ENCODE measurements around the gene SERP2. TPM values are rescaled to one million over a fixed set of nuclear protein-coding genes. Genes with fewer than 3 reads are reported as not detected.

Gene SERP2
- total and polyA plus RNA-seq, 2 of the 13 experiments (the other 11 are each of a cell fraction or from before 2014, with no cell fraction given): not detected

DNA sequence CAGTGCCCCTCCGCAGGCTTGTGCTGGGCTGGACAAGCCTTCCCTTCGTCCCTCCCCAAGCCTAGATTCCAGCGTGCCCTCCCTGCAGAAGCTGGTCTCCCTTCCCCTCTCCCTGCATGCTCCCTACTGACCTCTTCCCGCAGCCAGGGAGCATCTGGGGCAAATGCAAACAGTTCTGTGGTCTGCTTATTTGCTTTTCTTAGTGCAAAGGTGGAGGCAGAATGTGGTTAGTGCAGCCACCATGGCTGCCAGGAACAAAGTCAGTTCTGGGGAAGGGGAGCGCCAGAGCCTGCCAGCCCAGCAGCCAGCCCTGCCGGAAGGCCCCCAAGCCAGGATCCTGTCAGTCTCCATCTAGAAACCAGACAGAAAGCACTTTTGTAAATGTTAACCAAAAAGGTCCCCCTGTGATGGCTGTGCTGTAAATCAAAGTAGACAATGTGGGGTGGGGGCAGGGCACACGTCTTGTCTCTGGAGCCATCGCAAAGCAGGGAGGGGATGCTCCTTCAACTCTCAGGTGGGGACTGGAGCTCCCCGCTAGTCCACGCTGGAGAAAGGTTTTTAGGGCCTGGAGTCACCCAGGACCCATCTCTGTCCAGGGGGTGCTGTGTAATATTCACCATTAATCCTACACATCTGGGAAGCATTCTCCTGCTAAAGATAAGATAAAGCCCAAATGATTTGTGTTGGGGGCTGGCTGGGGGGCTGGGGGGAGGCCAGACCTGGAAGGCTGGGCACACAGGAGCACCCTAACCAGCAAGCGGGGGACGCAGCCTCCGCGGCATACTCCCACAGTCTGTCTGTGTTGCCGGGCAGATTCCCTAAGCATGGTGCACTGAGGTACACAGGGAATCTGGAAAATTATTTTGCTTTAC lies 30.9 kb downstream of the SERP2 start (continued):
- TF ChIP-seq, protein P1, sequence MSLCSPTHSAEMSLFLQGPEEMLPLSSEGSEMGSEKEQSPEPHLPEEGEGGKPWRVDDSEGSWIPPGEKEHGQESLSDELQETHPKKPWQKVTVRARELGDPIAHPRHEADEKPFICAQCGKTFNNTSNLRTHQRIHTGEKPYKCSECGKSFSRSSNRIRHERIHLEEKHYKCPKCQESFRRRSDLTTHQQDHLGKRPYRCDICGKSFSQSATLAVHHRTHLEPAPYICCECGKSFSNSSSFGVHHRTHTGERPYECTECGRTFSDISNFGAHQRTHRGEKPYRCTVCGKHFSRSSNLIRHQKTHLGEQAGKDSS (CRISPR knock-in tag; IDR thresholded peaks at IDR 0.05; ENCODE audit: borderline replicate concordance, low read depth): peak; percentile 55
- TF ChIP-seq ETS1 (CRISPR knock-in tag; IDR thresholded peaks at IDR 0.05): no peak
- TF ChIP-seq RNF219 (CRISPR knock-in tag; IDR thresholded peaks at IDR 0.05): no peak
- TF ChIP-seq ZFP90 (CRISPR knock-in tag; IDR thresholded peaks at IDR 0.05; ENCODE audit: borderline replicate concordance): 0 out of 2 replicates have a peak, but pooled peaks have one; percentile 43
- TF ChIP-seq, protein P2, sequence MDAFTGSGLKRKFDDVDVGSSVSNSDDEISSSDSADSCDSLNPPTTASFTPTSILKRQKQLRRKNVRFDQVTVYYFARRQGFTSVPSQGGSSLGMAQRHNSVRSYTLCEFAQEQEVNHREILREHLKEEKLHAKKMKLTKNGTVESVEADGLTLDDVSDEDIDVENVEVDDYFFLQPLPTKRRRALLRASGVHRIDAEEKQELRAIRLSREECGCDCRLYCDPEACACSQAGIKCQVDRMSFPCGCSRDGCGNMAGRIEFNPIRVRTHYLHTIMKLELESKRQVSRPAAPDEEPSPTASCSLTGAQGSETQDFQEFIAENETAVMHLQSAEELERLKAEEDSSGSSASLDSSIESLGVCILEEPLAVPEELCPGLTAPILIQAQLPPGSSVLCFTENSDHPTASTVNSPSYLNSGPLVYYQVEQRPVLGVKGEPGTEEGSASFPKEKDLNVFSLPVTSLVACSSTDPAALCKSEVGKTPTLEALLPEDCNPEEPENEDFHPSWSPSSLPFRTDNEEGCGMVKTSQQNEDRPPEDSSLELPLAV (CRISPR knock-in tag; conservative IDR thresholded peaks at IDR 0.05; ENCODE audit: low read depth): no peak
- TF ChIP-seq KLF12 (CRISPR knock-in tag; IDR thresholded peaks at IDR 0.05; ENCODE audit: borderline replicate concordance): 0 out of 2 replicates have a peak, but pooled peaks have one; percentile 13
- TF ChIP-seq ISL2 (CRISPR knock-in tag; IDR thresholded peaks at IDR 0.05): peak; percentile 60
- TF ChIP-seq RARG (CRISPR knock-in tag; IDR thresholded peaks at IDR 0.05; ENCODE audit: low read depth): no peak
- TF ChIP-seq ZNF282 (IDR thresholded peaks at IDR 0.05; ENCODE audit: partially characterized antibody): no peak
- no peak for TF ChIP-seq REL (CRISPR knock-in tag; conservative IDR thresholded peaks at IDR 0.05)
- no peak; the same call in 1 of the 2 replicates for TF ChIP-seq ZNF460 (CRISPR knock-in tag; IDR thresholded peaks at IDR 0.05; ENCODE audit: borderline replicate concordance)
- TF ChIP-seq ZNF558 (CRISPR knock-in tag; IDR thresholded peaks at IDR 0.05; ENCODE audit: borderline replicate concordance): peak; percentile 36; the same call in 1 of the 2 replicates
- peak; percentile 49; the same call in 1 of the 3 replicates for TF ChIP-seq MXI1 (IDR thresholded peaks at IDR 0.05; ENCODE audit: borderline replicate concordance, low read depth, low read length)
- TF ChIP-seq HBP1 (CRISPR knock-in tag; IDR thresholded peaks at IDR 0.05; ENCODE audit: low read depth): 0 out of 2 replicates have a peak, but pooled peaks have one; percentile 37
- TF ChIP-seq, protein P3, sequence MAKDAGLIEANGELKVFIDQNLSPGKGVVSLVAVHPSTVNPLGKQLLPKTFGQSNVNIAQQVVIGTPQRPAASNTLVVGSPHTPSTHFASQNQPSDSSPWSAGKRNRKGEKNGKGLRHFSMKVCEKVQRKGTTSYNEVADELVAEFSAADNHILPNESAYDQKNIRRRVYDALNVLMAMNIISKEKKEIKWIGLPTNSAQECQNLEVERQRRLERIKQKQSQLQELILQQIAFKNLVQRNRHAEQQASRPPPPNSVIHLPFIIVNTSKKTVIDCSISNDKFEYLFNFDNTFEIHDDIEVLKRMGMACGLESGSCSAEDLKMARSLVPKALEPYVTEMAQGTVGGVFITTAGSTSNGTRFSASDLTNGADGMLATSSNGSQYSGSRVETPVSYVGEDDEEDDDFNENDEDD (CRISPR knock-in tag; IDR thresholded peaks at IDR 0.05; ENCODE audit: borderline replicate concordance): peak; percentile 68; the same call in 1 of the 2 replicates
- TF ChIP-seq EP300 (IDR thresholded peaks at IDR 0.05; ENCODE audit: low read depth in 2 of 2, low read length in 2 of 2): peak; percentile 73 to 82; a peak in 3 of 4 replicates
- peak; percentile 71; the same call in 1 of the 2 replicates for TF ChIP-seq EP300 (CRISPR knock-in tag; IDR thresholded peaks at IDR 0.05; ENCODE audit: borderline replicate concordance)
- TF ChIP-seq NR1H2 (CRISPR knock-in tag; IDR thresholded peaks at IDR 0.05; ENCODE audit: borderline replicate concordance, low read depth): no peak

Data from HepG2 (cell line).